HEK293T (cell line): ENCODE data around the gene ARHGEF1.

Source experiments
- FOXA1 ChIP-seq: fragments of 450-650 bp; IDR thresholded peaks from 2 replicates; pipeline ENCODE4 v1.6.1; 2016; ENCODE audit warnings: mild to moderate bottlenecking
- FOXK2 ChIP-seq: fragments of 450-650 bp; IDR thresholded peaks from 2 replicates; pipeline ENCODE4 v1.6.1; 2016; ENCODE audit warnings: mild to moderate bottlenecking
- FOXM1 ChIP-seq: fragments of 450-650 bp; IDR thresholded peaks from 2 replicates; pipeline ENCODE4 v1.6.1; 2017; ENCODE audit warnings: mild to moderate bottlenecking, borderline replicate concordance
- HDGF ChIP-seq: fragments of 450-650 bp; IDR thresholded peaks from 2 replicates; pipeline ENCODE4 v1.6.1; 2017; ENCODE audit warnings: antibody characterized with exemption, borderline replicate concordance
- L3MBTL2 ChIP-seq: fragments of 450-650 bp; conservative IDR thresholded peaks from 2 replicates; pipeline ENCODE4 v1.6.1; 2016; ENCODE audit warnings: mild to moderate bottlenecking
- NFRKB ChIP-seq: fragments of 450-650 bp; IDR thresholded peaks from 2 replicates; pipeline ENCODE4 v1.6.1; 2016; ENCODE audit warnings: mild to moderate bottlenecking, moderate library complexity
- SP1 ChIP-seq: fragments of 450-650 bp; IDR thresholded peaks from 2 replicates; pipeline ENCODE4 v1.6.1; 2017
- TF ChIP-seq, protein P1 (sequence below): fragments of 450-650 bp; IDR thresholded peaks from 2 replicates; pipeline ENCODE4 v1.6.1; 2016

GRCh38 chr19:41932720-41933332 lies 49.8 kb downstream of the ARHGEF1 start:
- TF ChIP-seq L3MBTL2 (no peak), SP1 (no peak), HDGF (no peak), FOXK2 (no peak), FOXA1 (no peak), NFRKB (no peak), FOXM1 (no peak)
- TF ChIP-seq, protein P1, sequence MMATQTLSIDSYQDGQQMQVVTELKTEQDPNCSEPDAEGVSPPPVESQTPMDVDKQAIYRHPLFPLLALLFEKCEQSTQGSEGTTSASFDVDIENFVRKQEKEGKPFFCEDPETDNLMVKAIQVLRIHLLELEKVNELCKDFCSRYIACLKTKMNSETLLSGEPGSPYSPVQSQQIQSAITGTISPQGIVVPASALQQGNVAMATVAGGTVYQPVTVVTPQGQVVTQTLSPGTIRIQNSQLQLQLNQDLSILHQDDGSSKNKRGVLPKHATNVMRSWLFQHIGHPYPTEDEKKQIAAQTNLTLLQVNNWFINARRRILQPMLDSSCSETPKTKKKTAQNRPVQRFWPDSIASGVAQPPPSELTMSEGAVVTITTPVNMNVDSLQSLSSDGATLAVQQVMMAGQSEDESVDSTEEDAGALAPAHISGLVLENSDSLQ, result no peak
